ENCODE data around the gene MSI2.

The MSI2 gene

GRCh38 chr17:57589151-57590034 lies 333.1 kb downstream of the MSI2 start:
- no peak for FAIRE-seq

- no peak for FAIRE-seq
These were observed 337.6 kb downstream of the MSI2 start for GRCh38 chr17:57593739-57594462.

- FAIRE-seq = no peak
These were observed 338.4 kb downstream of the MSI2 start for GRCh38 chr17:57594767-57595166.

- FAIRE-seq = no peak
These were observed 339.1 kb downstream of the MSI2 start for GRCh38 chr17:57595426-57595825.

GRCh38 chr17:57595947-57596695 lies 339.8 kb downstream of the MSI2 start:
- FAIRE-seq = no peak

GRCh38 chr17:57597101-57597500 lies 340.8 kb downstream of the MSI2 start:
- FAIRE-seq = no peak

- FAIRE-seq = peak; percentile 78
These were observed 341.5 kb downstream of the MSI2 start for GRCh38 chr17:57597531-57598453.

- FAIRE-seq = no peak
These were observed 343.1 kb downstream of the MSI2 start for GRCh38 chr17:57599271-57600045.

GRCh38 chr17:57600074-57600473 lies 343.8 kb downstream of the MSI2 start:
- no peak for FAIRE-seq

GRCh38 chr17:57601143-57601735 lies 344.9 kb downstream of the MSI2 start:
- FAIRE-seq = no peak

- no peak for FAIRE-seq
These were observed 346.6 kb downstream of the MSI2 start for GRCh38 chr17:57602896-57603295.

- no peak for FAIRE-seq
These were observed 347.2 kb downstream of the MSI2 start for GRCh38 chr17:57603546-57603945.

- FAIRE-seq = no peak
These were observed 347.7 kb downstream of the MSI2 start for GRCh38 chr17:57603978-57604377.

GRCh38 chr17:57604771-57605674 lies 348.7 kb downstream of the MSI2 start:
- no peak for FAIRE-seq

GRCh38 chr17:57605675-57606105 lies 349.4 kb downstream of the MSI2 start:
- no peak for FAIRE-seq

- FAIRE-seq = no peak
These were observed 350.0 kb downstream of the MSI2 start for GRCh38 chr17:57606111-57606875.

- FAIRE-seq = no peak
These were observed 351.3 kb downstream of the MSI2 start for GRCh38 chr17:57607553-57608120.

GRCh38 chr17:57608369-57609124 lies 352.2 kb downstream of the MSI2 start:
- no peak for FAIRE-seq

Measured in TTC549 (cell line).